HAP-1 (cell line): Measurements from ENCODE around the gene SNX30.

Source experiments
- DNase-seq, 2 experiments: peaks; one replicate each; pipeline ENCODE4 v3.0.0-alpha.2; 2016 to 2020; ENCODE audit warnings: low spot score in 2 of 2
- H3K27me3 ChIP-seq: fragments of 250-450 bp; sonication (Bioruptor Pico); 2 replicates; pipeline ENCODE4 v1.5.1; 2020; ENCODE audit warnings: low read depth, mild to moderate bottlenecking, moderate library complexity
- H3K36me3 ChIP-seq: fragments of 250-450 bp; sonication (Bioruptor Pico); replicated peaks from 2 replicates; pipeline ENCODE4 v1.5.1; 2020; ENCODE audit warnings: mild to moderate bottlenecking
- H3K4me1 ChIP-seq: fragments of 250-450 bp; sonication (Bioruptor Pico); 2 replicates; pipeline ENCODE4 v1.5.1; 2020; ENCODE audit warnings: mild to moderate bottlenecking
- H3K4me3 ChIP-seq: fragments of 250-450 bp; sonication (Bioruptor Pico); 2 replicates; pipeline ENCODE4 v1.5.1; 2020; ENCODE audit warnings: mild to moderate bottlenecking, moderate library complexity
- H3K9me3 ChIP-seq: fragments of 250-450 bp; sonication (Bioruptor Pico); 2 replicates; pipeline ENCODE4 v1.5.1; 2020; ENCODE audit warnings: mild to moderate bottlenecking, moderate library complexity
- in situ Hi-C: fragments of 300-500 bp; cut with MboI; formaldehyde crosslinking; loops from 3 replicates; pipeline ENCODE4 v1.14.3; 2020; ENCODE audit warnings: low sequenced_read_pairs, inconsistent platforms, mixed read lengths

The SNX30 gene

DNA sequence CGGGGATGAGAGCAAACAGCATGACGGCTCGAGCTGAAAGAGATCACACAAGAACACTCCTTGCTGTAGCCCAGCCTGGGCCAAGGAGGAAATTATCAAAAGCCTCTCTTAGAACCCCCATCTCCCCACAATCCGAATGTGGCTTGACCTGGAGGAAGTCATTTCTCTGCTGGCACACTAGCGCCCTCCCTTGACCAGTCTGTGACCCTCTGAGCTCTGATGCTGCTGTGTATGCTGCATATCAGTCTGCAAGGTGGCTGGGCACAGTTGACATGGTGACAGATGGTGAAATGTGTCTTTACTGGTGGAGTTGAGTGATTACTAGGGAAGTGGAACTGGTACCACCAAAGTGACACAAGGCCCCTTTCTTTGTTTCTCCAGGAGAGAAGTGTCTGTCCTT is 136.8 kb downstream of the SNX30 start:
- in situ Hi-C loops = no loop called here

DNA sequence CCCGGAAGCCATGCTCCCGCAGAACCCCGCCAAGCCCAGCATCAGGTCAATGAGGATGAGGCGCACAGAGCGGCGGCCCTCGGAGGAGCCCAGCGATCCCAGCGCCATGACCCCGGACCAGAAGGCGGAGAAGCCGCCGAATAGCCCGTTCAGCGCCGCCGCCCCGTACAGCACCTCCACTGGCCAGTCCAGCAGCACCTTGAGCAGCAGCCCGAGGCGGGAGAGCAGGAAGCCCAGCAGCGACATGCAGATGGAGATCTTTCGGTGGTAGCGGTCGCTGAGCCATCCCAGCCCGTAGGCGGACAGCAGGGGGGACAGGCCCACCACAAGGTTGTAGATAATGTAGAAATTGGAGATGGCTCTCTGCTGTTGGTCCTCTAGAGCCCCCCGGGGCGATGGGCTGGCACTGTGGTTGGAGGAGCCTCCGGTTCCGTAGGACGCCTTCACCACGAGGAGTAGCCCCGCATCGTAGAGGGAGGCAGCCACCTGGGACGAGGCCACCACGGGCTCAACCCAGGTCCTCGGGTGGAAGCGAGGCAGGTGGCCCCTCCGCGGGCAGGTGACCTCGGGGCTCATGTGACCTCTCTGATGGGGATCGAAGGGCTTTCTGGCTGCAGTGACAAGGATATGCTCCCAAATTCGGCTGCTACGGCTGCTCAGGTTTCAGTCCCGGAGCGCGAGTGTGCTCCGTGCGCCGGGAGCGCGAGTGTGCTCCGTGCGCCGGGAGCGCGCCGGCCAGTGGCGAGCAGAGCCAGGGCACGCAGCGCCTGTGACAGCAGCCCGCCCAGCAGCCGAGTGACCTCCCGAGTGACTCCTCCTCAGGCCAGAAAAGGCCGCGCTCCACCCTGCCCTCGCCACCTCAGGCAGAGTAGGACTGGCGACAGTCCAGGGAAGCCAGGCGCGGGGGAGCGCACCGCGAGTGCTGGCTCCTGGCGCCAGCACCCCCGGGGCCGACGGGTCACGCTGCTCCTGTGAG is 139.8 kb downstream of the SNX30 start, which contains the start of gene SLC46A2:
Gene SLC46A2, minus strand, starts transcription at position 771 of the 976 bp plus-strand sequence. Its CDS starts 195 bp downstream, at position 576.
- DNase-seq = no peak
- H3K36me3 ChIP-seq = no peaks in the 10 kb centered on the region
- no peaks in the 10 kb centered on the region for H3K9me3 ChIP-seq
- no peaks in the 10 kb centered on the region for H3K27me3 ChIP-seq
- no peaks in the 10 kb centered on the region for H3K4me1 ChIP-seq
- in situ Hi-C loops = no loop called here
- H3K4me3 ChIP-seq = no peak within 1 kb of the TSS

More for the DNA sequence above, 136.8 kb downstream of the SNX30 start:
- Histone ChIP-seq H3K9me3 (no peaks in the 10 kb centered on the region), H3K36me3 (no peaks in the 10 kb centered on the region), H3K27me3 (no peaks in the 10 kb centered on the region), H3K4me3 (no peak overlapping the region), H3K4me1 (no peaks in the 10 kb centered on the region)
- peak in 1 of 2 experiments; percentile 22 for DNase-seq

DNA sequence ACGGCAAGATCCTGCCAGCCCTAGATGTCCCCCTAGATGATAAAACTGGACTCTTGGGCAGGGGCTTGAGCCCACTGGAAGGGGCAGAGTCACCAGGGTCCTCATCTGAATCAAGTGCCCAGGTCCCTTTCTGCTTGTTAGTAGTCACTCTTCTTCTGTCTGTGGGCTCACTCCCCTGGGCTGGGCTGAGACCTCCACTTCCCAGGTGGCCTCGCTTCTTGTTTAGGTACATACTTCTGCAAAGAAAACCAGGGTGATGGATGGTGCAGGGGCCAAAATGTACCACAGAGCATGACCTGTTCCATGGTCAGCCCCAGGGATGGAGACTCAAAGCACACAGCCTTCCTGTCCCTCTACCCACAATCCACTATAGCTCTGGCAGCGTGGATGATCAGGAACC is 141.0 kb downstream of the SNX30 start:
- Histone ChIP-seq H3K27me3 (no peaks in the 10 kb centered on the region), H3K9me3 (no peaks in the 10 kb centered on the region), H3K36me3 (no peaks in the 10 kb centered on the region), H3K4me1 (no peaks in the 10 kb centered on the region), H3K4me3 (no peak overlapping the region)
- in situ Hi-C loops = no loop called here
- DNase-seq = no peak

DNA sequence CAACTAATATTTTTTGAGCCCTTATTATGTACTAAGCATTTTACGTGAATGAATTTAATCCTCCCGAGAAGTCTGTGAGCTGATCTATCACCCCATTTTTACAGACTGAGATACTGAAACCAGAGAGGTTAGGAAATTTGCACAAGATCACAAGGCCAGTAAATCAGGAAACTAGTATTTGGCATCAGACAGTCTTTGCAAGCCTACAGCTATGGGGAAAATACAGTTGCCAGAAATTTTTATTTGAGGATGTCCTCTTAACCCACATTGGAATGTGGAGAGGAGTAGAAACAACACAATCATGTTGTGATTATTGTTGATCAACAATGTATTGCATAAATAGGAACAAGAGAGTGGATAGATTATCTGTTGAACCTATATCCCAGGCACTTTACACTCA is 142.4 kb downstream of the SNX30 start:
- Histone ChIP-seq H3K4me1 (no peaks in the 10 kb centered on the region), H3K9me3 (no peaks in the 10 kb centered on the region), H3K4me3 (no peak overlapping the region), H3K27me3 (peaks cover 3% of the 10 kb centered on the region; the same call in 1 of the 2 replicates), H3K36me3 (no peaks in the 10 kb centered on the region)
- in situ Hi-C loops = no loop called here
- no peak for DNase-seq

DNA sequence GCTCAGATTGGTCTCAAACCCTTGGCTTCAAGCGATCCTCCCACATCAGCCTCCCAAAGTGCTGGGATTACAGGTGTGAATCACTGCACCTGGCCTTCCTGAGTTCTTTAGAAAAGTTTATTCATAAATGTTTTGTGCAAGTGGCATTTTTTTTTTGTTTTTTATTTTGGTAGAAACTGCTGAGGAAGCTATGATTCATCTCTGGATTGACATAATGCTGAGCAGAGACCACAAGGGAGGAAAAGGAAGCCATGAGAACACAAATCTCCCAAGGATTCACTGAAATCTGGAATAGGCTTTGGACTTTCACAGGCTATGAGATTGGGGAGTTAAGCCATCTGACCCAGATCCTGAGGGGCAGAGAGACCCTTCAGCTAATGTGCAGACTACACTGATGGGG is 143.5 kb downstream of the SNX30 start:
- Histone ChIP-seq H3K4me3 (no peak overlapping the region), H3K36me3 (no peaks in the 10 kb centered on the region), H3K9me3 (no peaks in the 10 kb centered on the region), H3K27me3 (peaks cover 3% of the 10 kb centered on the region), H3K4me1 (no peaks in the 10 kb centered on the region)
- in situ Hi-C loops = no loop called here
- DNase-seq = no peak

DNA sequence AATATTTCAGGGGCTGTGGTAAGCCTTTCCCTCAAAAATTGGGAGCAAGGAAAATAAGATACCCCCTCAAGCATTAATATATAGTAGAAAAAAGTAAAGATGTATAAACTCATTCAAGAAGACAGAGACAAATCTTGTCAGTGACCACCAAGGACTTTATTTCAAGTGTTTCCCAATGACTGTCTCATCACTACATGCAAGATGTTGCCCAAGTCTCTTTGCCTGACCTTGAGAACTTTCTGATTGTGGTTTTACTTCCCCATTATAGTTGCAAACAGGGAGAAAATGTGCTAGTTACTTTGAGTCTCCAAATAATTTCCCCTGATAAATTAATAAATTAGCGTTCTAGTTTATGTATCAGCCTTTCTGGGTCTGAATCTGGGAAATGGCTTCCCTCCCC is 144.1 kb downstream of the SNX30 start:
- in situ Hi-C loops = no loop called here
- Histone ChIP-seq H3K27me3 (peaks cover 7% of the 10 kb centered on the region), H3K4me3 (no peak overlapping the region), H3K4me1 (no peaks in the 10 kb centered on the region), H3K9me3 (no peaks in the 10 kb centered on the region), H3K36me3 (no peaks in the 10 kb centered on the region)
- DNase-seq = no peak

DNA sequence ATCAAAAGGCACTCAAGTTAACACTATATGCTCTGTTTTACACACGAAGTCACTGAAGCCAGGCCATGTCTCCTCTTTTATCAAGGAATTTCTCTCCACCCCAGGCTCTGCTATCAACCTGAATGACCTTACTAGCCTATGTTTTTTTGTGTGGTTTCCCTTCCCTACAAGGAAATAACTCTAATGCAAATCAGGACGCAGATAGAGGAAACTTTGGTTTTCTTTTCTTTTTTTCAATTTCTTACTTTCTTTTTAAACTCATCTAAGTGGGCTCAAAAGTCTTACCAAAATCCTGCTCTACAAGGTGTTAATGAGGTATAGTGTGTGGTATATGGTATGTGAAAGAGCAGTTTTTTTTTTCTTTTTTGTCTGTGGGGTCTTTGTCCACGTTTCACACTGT is 145.6 kb downstream of the SNX30 start:
- H3K27me3 ChIP-seq = peaks cover 11% of the 10 kb centered on the region
- in situ Hi-C loops = no loop called here
- no peaks in the 10 kb centered on the region for H3K4me1 ChIP-seq
- no peak overlapping the region for H3K4me3 ChIP-seq
- H3K36me3 ChIP-seq = no peaks in the 10 kb centered on the region
- DNase-seq = no peak
- H3K9me3 ChIP-seq = no peaks in the 10 kb centered on the region

DNA sequence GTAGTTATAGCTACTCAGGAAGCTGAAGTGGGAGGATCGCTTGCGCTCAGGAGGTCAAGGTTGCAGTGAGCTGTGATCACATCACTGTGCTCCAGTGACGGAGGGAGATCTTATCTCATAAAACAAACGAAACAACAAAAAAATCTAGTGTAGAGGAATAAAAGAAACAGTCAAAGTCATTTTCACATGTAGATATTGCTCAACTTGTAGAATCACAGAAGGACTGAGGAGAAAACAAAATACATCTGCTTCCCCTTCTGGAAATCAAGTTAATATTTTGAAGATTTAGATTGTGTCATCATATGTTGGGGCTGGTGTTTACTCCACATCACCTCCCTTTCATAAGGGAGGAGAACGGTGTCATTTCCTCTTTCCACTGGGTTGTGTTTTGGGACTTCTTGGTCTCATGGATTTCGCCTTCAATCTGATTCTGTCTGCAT is 148.3 kb downstream of the SNX30 start:
- Histone ChIP-seq H3K4me1 (no peaks in the 10 kb centered on the region), H3K9me3 (no peaks in the 10 kb centered on the region), H3K27me3 (peaks cover 11% of the 10 kb centered on the region), H3K4me3 (no peak overlapping the region), H3K36me3 (no peaks in the 10 kb centered on the region)
- no peak for DNase-seq
- in situ Hi-C loops = no loop called here

DNA sequence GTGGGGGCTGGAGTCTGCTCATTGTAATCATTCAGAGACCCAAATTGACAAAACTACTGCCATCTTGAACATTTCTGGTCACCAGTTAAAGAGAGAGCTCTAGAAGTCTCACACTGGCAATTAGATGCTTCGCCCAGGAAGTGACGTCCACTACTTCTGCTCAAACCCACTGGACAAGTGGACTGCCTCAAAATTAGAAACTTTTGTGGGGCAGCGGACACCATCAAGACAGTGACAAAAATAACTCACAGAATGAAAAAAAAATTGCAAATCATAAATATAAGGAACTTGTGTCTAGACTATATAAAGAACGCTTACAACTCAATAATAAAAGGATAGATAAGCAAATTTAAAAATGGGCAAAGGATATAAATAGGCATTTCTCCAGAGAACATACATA is 149.9 kb downstream of the SNX30 start:
- DNase-seq = no peak
- Histone ChIP-seq H3K9me3 (no peaks in the 10 kb centered on the region), H3K4me1 (no peaks in the 10 kb centered on the region), H3K27me3 (peaks cover 11% of the 10 kb centered on the region), H3K36me3 (no peaks in the 10 kb centered on the region), H3K4me3 (no peak overlapping the region)
- in situ Hi-C loops = no loop called here

DNA sequence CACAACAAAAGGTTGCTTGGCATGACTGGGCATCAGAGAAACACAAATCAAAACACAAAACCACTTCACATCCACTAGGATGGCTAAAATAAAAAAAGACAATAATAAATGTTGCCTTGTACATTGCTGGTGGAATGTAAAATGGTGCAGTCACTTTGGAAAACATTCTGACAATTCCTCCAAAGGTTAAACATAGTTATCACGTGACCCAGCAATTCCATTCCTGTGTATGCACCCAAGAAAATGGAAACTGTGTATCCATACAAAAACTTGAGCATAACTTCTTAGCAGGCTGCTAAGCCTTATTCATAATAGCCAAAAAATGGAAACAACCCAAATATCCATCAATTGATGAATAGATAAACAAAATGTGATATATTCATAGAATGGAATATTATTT is 150.3 kb downstream of the SNX30 start:
- Histone ChIP-seq H3K27me3 (peaks cover 11% of the 10 kb centered on the region), H3K4me3 (no peak overlapping the region), H3K4me1 (no peaks in the 10 kb centered on the region), H3K36me3 (no peaks in the 10 kb centered on the region), H3K9me3 (no peaks in the 10 kb centered on the region)
- no peak for DNase-seq
- in situ Hi-C loops = no loop called here

DNA sequence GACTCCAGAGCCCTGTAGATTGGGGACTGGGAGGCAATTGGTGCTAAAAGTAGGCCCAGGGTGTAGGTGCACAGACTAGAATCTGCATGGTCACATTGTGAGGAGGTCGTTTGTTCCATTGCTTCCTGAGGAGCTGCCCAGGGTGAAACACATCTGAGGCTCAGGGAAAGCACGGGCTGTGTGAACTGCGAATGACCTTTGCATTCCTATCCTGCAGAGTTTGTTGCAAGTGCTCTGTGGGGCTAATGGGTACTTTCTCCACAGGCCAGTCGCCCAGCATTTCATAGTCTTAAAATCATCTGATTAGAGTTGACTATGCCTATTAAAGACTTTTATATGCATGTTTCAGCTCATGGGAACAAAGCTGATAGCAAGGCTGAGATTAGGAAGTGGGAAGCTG is 154.5 kb downstream of the SNX30 start:
- H3K9me3 ChIP-seq = no peaks in the 10 kb centered on the region
- DNase-seq = no peak
- H3K36me3 ChIP-seq = no peaks in the 10 kb centered on the region
- 0 out of 2 replicates have a peak, but pooled peaks cover 8% of the 10 kb centered on the region for H3K27me3 ChIP-seq
- no peaks in the 10 kb centered on the region for H3K4me1 ChIP-seq
- in situ Hi-C loops = no loop called here
- no peak overlapping the region for H3K4me3 ChIP-seq

DNA sequence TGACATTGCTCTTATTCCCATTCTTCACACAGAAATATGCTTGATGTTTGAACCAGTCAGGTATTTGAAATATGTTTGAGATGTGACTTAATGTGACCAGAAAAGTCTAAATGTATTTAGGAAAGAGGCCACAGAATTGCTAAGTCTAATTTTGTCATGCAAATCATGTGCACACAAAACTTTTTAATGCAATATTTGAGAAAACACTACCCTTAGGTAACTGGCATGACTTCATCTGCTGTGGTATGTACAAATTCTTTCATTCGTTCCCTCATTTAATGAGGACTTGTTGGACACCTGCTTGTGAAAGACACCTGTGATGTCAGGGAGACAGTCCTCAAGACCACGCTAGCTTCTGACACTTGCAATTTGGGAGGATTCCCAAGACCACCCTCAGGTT is 161.2 kb downstream of the SNX30 start:
- Histone ChIP-seq H3K36me3 (no peaks in the 10 kb centered on the region), H3K27me3 (0 out of 2 replicates have a peak, but pooled peaks cover 4% of the 10 kb centered on the region), H3K9me3 (no peaks in the 10 kb centered on the region), H3K4me1 (no peaks in the 10 kb centered on the region), H3K4me3 (no peak overlapping the region)
- in situ Hi-C loops = no loop called here
- no peak for DNase-seq

DNA sequence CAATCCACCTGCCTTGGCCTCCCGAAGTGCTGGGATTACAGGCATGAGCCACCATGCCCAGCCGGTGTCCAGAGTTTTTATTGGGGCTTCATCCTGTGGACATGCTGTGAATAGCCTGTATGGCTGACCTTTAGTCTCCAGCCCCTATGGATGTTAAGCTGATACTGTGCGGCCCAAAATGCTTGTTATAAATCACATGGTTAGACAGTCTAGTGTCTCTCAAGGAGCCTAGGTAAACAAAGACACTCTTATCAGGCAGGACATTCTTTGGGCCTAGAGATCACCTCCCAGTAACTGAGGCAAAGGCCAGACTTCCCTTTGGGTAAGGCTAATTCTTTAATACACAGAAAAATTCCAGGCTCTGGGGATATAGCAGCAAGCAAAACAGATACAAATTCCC is 162.1 kb downstream of the SNX30 start:
- Histone ChIP-seq H3K4me3 (no peak overlapping the region), H3K36me3 (no peaks in the 10 kb centered on the region), H3K4me1 (no peaks in the 10 kb centered on the region), H3K9me3 (no peaks in the 10 kb centered on the region), H3K27me3 (0 out of 2 replicates have a peak, but pooled peaks cover 4% of the 10 kb centered on the region)
- DNase-seq = no peak
- in situ Hi-C loops = no loop called here

DNA sequence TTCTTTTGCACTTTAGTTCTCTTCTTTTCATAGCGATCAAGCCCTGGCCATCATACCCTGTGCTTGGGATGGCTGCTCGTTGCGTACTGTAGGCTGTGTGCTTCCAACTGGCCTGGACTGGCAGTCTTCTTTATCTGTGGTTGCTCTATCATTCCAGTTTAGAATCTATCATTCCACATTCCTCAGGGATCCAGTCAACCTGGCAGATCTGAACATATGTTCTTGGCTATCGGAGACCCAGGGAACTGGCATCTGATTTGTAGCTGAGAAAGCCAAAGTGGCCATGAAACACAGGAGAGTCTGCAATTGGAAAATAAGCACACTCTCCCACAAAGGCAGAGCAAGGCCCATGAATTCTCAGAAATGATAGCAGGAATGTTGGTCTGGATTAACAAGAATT is 162.8 kb downstream of the SNX30 start:
- no peak overlapping the region for H3K4me3 ChIP-seq
- H3K9me3 ChIP-seq = no peaks in the 10 kb centered on the region
- H3K36me3 ChIP-seq = no peaks in the 10 kb centered on the region
- in situ Hi-C loops = no loop called here
- DNase-seq = no peak
- no peaks in the 10 kb centered on the region for H3K4me1 ChIP-seq
- H3K27me3 ChIP-seq = no peaks in the 10 kb centered on the region
